Adrenal gland (tissue), 5 donors: ENCODE results near the gene CASKIN2.

Experiments
- CTCF ChIP-seq, 6 experiments: fragments of 450-650 bp in 4 of 6; fragments of 200-600 bp in 2 of 6; sonication (generic) in 1 of 6; IDR thresholded peaks; 1 replicate in 5 of 6; 2 replicates in 1 of 6; pipeline versions ENCODE4 v1.5.1 to v1.8.0; 2016 to 2021; ENCODE audit warnings: antibody characterized with exemption in 6 of 6, mild to moderate bottlenecking in 2 of 6, moderate library complexity in 1 of 6
- POLR2A ChIP-seq, 2 donors: fragments of 450-650 bp; IDR thresholded peaks; one replicate each; pipeline ENCODE4 v1.6.1; 2017; ENCODE audit warnings: antibody characterized with exemption in 2 of 2, mild to moderate bottlenecking in 2 of 2, moderate library complexity in 1 of 2
- donor health status: DM: no; HTN: no; CAD: no.

GRCh38 chr17:75516619-75517296, 1.4 kb upstream of the CASKIN2 start:
- TF ChIP-seq CTCF (IDR thresholded peaks at IDR 0.05) (no peak), POLR2A (IDR thresholded peaks at IDR 0.05) (no peak)
